ENCODE data around the gene SRM.
"Not testable (repeated sequence)": the region's sequence is repeated elsewhere in the genome, so short reads cannot be mapped to it uniquely, and the experiment has no call there.

The SRM gene

DNA sequence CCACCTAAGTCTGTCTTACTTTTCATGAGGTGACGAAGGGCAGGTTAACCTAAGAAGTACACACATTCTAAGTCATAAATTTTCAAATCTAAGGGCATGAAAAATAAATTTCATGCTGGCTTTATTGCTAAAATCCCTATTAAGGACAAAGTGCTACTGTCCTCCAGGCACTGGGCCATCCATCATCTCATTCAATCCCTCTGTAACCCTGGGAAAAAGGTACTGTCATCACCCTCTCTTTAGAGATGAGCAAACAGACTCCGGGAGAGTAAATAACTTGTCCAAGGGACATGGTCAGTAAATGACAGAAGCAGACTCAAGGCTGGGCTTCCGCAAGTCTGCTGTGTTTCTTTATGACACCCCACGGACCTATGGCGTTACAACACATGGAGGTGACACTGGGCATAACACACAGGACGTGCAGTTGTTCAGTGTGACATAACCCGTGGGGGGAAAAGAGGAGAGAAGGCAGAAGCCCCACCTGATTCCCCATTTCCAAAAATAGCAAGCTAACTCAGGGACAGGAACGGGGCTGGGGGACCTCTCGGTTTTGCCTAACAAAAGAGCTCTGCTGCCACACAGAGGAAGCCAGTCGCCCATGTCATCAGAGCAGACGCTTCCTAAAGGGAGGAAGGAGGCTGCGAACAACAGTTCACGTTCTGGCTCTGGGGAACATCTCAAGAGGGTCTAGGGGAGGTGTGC is 12.5 kb upstream of the SRM start:
- H3K9me3 Mint-ChIP-seq, result no peaks in the 10 kb centered on the region
- CTCF ChIA-PET, result interaction anchor here (1.3 kb wide), 1 partner anchor 35 kb away, joined by 4 read pairs; no protein-coding TSS in a partner anchor
- H3K27me3 Mint-ChIP-seq, result no peaks in the 10 kb centered on the region
- peaks cover 47% of the 10 kb centered on the region for H3K36me3 Mint-ChIP-seq
- no peak for DNase-seq
- no peak overlapping the region for H3K4me3 Mint-ChIP-seq
- no peak overlapping the region for H3K27ac Mint-ChIP-seq
- H3K4me1 Mint-ChIP-seq, result peaks cover 2% of the 10 kb centered on the region

DNA sequence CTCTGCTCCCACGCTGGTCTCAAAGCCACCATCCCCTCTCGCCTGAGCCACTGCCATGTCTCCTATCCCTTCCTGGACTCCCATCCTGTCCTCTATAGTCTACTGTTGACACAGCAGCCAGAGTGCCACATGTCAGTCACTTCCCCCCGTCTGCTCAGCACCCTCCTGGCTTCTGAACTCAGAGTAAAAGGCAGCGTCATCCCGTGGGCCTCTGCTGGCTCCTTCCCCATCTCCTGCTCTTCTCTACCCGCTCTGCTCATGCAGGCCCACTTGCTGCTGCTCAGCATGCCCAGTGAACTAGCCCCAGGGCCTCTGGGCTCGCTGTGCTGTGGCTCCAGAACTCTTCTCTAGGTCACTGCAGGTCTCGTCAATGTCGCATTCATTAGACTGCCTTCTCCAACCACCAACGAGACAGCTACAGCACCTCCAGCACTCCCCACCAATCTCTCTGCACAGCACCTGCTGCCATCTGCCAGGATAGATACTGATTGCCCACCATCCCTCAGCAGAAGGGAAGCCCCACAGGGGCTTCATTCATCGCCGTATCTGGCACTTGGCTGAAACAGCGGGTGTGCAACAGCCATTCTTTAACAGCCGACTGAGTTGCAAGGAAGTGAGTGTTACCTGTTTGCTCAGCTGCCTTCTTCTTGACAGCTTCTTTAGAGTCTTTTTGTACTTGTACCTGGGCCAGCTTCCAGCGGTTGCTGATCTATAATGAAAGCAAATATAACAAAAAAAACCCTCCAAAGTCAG is 11.8 kb upstream of the SRM start:
- no peak overlapping the region for H3K4me3 Mint-ChIP-seq
- H3K4me1 Mint-ChIP-seq, result peaks cover 2% of the 10 kb centered on the region
- H3K36me3 Mint-ChIP-seq, result peaks cover 46% of the 10 kb centered on the region
- H3K9me3 Mint-ChIP-seq, result no peaks in the 10 kb centered on the region
- peak overlapping the region; percentile 64 for H3K27ac Mint-ChIP-seq
- no peaks in the 10 kb centered on the region for H3K27me3 Mint-ChIP-seq
- no peak for DNase-seq
- CTCF ChIA-PET, result no interaction called here

DNA sequence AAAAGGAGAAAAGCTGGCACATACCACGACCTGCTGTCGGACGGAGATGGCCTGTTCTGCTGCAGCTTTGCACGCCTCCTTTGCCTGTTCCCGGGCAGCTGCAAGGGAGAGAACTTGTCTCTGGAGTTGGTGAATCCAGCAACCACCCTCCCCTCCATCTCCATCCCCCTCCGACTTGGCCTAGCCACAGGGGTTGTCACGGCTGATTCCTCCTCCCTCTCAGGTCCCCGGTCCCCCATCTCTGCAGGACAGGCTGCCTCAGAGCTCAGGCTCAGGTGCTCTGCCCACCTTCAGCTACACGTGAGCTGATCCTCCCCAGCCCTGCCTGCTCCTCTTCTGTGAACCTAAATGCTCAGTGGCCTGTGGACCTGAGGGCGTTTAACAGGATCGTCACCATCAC is 11.1 kb upstream of the SRM start:
- Mint-ChIP-seq H3K4me3 (no peak overlapping the region), H3K9me3 (no peaks in the 10 kb centered on the region), H3K27me3 (no peaks in the 10 kb centered on the region), H3K4me1 (peaks cover 2% of the 10 kb centered on the region), H3K36me3 (peaks cover 44% of the 10 kb centered on the region), H3K27ac (peak overlapping the region; percentile 64)
- DNase-seq, result no peak
- CTCF ChIA-PET, result no interaction called here

DNA sequence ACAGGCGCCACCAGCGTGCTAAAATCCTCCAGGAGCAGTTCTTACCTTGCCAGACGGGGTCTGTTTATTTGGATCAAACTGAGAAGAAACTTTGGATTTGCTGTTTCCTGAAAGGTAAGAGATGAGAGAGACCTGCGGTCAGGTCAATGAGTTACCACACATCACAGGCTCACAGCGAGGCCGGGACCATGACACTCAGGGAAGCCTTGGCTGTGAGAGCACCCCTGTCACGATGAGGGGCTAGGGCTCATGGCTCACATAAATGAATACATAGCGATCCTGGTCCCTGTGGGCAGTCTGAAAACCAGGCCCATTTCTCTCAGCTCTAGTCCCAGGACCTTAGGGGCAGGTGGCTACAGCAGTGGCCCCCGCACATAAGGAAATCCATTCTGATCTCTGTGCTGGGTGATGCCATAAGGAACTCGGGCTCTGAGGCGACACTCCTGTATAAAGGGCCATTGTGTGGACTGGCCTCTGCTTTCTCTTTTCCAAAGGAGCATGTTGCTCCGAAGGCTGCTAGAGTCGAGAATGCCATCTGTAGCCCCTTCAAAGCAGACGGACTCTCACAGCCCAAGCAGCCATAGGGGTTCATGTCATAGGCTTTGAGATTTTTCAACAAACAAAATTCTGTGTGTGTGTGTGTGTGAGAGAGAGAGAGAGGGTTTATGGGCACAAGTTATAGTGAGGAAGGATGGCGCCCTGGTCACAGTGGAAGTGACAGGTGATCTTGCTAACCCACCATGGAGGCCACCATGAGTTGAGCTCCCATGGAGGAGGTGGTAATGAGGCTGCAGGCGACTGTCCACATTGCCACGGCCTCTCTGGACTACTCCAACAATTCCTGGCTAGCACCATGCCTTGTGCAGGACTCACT is 9.0 kb upstream of the SRM start:
- CTCF ChIA-PET, result interaction anchor here (1.4 kb wide), 1 partner anchor 9 kb away, joined by 3 read pairs; no protein-coding TSS in a partner anchor
- Mint-ChIP-seq H3K4me1 (peaks cover 2% of the 10 kb centered on the region), H3K27me3 (no peaks in the 10 kb centered on the region), H3K27ac (no peak overlapping the region), H3K36me3 (peaks cover 49% of the 10 kb centered on the region), H3K9me3 (no peaks in the 10 kb centered on the region), H3K4me3 (no peak overlapping the region)
- DNase-seq, result no peak

DNA sequence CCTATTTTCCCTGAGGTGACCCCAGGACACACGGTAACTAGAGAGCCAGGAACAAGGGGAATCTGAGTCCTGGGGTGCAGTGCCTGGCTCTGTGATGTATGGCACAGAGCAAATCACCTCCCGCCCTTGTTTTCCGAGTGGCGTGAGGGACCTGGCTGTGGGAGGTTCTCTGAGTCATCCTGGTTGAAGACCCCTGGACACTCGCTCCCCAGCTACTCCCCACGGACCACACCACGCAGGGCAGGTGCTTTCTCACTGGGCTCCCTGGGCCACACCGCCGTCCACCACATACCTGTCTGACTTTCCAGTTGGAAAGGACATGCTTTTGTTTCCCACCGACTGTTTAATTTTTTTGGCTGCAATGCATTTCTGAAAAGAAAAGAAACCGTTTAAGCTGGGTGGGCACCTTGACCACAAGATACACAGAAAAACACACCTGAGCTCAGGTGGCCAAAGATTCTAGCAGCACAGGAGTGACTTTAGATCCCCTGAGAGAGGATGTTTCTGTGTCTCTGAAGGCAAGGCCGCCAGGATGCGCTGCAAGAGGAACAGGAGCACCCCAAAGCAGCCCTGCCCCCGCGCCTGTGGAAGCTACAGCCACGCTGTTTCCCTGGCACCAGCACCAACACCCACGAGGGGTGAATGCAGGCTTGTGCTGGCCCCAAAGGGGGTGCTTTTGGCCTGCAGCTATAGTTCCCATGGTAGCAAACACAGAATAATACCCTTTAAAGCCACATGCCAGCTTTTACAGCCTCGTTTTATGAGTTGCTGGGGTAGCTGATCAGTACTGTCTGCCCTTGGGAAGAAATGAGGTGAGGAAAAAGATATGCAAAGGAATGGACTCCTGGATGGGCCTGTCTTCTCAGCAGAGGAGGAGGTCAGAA is 8.1 kb upstream of the SRM start:
- peaks cover 50% of the 10 kb centered on the region for H3K36me3 Mint-ChIP-seq
- no peak overlapping the region for H3K27ac Mint-ChIP-seq
- H3K4me1 Mint-ChIP-seq, result peaks cover 7% of the 10 kb centered on the region
- no peak for DNase-seq
- H3K4me3 Mint-ChIP-seq, result no peak overlapping the region
- CTCF ChIA-PET, result no interaction called here
- H3K9me3 Mint-ChIP-seq, result no peaks in the 10 kb centered on the region
- no peaks in the 10 kb centered on the region for H3K27me3 Mint-ChIP-seq

DNA sequence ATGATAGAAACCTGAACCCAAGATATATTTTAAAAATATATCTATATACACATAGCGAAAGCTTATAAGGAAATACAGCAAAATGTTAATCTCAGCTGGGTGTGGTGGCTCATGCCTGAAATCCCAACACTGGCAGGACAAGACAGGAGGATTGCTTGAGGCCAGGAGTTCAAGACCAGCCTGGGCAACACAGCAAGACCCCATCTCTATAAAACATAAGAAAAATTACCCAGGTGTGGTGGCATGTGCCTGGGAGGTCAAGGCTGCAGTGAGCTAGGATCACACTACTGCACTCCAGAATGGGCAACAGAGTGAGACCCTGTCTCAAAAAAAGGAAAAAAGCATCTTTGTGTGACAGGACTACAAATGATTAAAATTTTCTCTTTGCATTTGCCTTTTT is 6.0 kb upstream of the SRM start:
- DNase-seq, result no peak
- CTCF ChIA-PET, result no interaction called here
- no peaks in the 10 kb centered on the region for H3K27me3 Mint-ChIP-seq
- H3K4me3 Mint-ChIP-seq, result no peak overlapping the region
- H3K27ac Mint-ChIP-seq, result no peak overlapping the region
- peaks cover 25% of the 10 kb centered on the region for H3K4me1 Mint-ChIP-seq
- H3K9me3 Mint-ChIP-seq, result no peaks in the 10 kb centered on the region
- peaks cover 42% of the 10 kb centered on the region for H3K36me3 Mint-ChIP-seq

DNA sequence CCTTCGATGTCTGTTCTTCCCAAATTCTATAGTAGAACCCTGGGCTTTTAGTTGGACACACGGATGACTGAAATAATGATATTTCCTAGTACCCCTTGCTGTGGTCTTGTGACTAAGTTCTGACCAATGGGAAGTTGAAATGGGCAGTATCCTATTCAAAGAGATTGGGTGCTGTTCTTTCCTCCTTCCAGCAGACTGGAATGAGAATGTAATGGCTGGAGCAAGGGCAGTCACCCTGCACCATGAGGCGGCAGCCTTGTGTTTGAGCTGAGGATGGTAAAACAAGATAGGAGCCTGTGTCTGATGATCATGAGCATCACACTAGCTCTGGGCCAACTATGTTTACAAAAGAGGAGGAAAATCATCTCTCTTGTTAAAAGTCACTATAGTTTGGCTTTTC is 5.1 kb upstream of the SRM start:
- DNase-seq, result no peak
- CTCF ChIA-PET, result interaction anchor here (1.8 kb wide), 1 partner anchor 26 kb away, joined by 6 read pairs; no protein-coding TSS in a partner anchor
- H3K9me3 Mint-ChIP-seq, result no peaks in the 10 kb centered on the region
- peaks cover 41% of the 10 kb centered on the region for H3K36me3 Mint-ChIP-seq
- H3K4me3 Mint-ChIP-seq, result no peak overlapping the region
- no peaks in the 10 kb centered on the region for H3K27me3 Mint-ChIP-seq
- no peak overlapping the region for H3K27ac Mint-ChIP-seq
- peaks cover 31% of the 10 kb centered on the region for H3K4me1 Mint-ChIP-seq

DNA sequence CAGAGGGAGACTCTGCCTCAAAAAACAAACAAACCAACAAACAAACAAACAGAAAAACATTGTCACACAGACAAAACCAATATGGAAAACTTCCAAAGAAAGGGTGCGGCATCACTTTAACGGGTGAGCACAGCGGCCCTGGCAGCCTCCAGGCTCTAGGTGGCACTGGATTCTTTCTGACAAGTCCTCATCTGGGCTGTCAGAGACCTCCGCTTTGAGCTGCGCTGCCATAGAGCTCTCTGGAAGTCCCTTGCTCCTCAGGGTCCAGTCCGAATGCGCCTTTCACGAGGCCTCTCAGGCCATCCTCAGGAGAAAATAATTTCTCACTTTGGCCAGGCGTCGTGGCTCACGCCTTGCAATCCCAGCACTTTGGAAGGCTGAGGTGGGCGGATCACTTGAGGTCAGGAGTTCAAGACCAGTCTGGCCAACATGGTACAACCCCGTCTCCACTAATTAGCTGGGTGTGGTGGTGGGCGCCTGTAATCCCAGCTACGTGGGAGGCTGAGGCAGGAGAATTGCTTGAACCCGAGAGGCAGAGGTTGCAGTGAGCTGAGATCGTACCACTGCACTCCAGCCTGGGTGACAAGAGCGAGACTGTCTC is 4.2 kb upstream of the SRM start:
- H3K4me1 Mint-ChIP-seq, result peaks cover 31% of the 10 kb centered on the region
- H3K27ac Mint-ChIP-seq, H3K9me3 Mint-ChIP-seq, DNase-seq, H3K27me3 Mint-ChIP-seq, H3K4me3 Mint-ChIP-seq: not testable (repeated sequence)
- peaks cover 36% of the 10 kb centered on the region for H3K36me3 Mint-ChIP-seq
- CTCF ChIA-PET, result interaction anchor here (0.7 to 1.8 kb wide), 2 partner anchors 25 to 134 kb away, joined by 3 to 6 read pairs; no protein-coding TSS in a partner anchor

DNA sequence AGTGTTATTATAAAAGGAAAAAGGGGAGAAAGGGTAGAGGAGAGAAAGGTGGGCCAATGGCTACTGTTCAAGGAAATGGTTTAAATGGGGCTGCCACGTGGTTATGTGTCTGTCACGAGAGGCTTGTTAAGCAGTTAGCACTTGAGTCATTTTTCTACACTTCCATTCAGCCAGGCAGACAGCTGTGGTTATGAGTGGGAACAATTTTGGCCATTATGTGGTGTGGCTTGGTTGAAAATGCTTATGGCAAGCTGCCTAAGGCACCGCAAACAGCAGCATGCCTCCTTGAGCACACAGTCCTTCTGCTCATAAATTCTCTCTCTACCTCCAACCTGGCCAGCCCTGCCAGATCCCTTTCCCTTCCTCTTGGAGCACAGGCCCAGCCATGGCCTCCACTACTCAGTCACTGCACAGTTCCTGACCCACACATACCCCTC is 3.2 kb upstream of the SRM start:
- Mint-ChIP-seq H3K27me3 (no peaks in the 10 kb centered on the region), H3K36me3 (peaks cover 29% of the 10 kb centered on the region), H3K4me1 (peaks cover 37% of the 10 kb centered on the region), H3K27ac (peak overlapping the region; percentile 64), H3K9me3 (no peaks in the 10 kb centered on the region), H3K4me3 (no peak overlapping the region)
- CTCF ChIA-PET, result interaction anchor here (2.8 kb wide), 1 partner anchor 26 kb away, joined by 17 read pairs; no protein-coding TSS in a partner anchor
- DNase-seq, result no peak

DNA sequence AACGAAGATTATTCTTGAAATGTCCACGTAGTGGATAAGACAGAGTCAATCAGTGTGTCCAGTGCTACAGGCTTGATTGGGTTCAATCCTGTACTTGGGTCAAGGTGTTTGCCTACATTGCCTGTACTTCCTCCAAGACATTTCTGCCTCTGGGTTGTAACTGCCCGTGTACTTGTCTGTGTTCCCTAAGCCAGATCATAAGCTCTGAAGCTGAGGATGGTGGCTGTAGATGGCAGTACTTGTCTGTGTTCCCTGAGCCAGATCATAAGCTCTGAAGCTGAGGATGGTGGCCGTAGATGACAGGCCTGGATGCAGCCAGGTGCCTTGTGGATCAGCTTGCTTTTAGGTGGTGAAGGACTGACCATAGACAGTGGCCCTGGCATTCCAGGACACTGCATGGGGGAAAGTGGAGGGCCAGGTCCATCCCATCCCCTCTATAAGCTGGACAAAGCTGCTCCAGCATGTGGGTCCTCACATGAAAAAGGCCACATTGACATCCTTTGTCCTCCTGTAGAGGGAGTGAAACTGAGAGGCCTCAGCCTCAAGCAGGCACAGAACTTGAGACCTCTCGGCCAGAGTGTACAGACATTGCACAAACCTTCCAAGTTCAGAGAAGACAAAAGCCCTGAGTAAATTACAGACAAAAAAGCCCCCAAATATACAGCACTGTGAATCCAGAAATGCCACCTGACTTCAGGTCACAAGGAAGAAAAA is 2.0 kb upstream of the SRM start:
- CTCF ChIA-PET, result interaction anchor here (1.0 to 2.8 kb wide), 4 partner anchors 24 to 584 kb away, joined by 3 to 17 read pairs (median 4); partner anchors contain the start of gene MTOR

DNA sequence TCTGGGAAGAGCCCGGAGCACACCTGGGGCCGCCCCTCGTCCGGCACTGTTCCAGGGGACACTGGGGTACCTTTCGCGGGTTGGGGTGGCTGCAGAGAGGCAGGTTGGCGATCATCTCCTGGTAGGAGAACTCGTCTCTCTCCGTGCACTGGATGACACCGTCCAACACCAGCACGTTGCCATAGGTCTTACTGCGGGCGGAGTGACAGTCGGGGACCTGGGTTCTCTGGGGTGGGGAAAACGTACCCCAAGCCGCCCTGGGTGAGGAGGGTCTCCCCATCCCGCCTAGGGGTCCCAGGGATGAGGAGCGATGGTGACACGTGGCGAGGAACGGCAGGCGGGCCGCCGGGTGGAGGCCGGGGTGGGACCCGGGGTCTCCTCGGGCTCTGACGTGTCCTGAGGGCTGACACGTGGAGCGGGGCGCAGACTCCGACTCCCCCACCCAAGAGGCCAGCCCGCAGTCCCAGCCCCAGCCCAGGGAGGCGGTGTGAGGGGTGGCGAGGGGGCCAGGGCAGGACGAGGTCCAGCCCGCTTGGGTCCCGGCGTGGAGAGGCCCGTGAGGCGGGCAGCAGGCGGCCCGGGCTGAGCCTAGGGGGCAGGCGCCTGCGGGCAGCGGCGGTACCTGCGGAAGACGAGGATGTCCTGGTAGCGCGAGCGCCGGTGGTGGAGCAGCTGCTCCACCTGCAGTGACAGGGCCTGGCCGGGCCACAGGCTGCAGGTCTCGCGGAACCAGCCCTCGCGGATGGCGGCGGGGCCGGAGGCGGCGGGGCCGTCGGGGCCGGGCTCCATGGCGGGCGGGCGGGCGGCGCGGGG is 457 bp downstream of the SRM start:
- Mint-ChIP-seq H3K36me3 (peaks cover 18% of the 10 kb centered on the region), H3K27me3 (no peaks in the 10 kb centered on the region), H3K4me1 (peaks cover 37% of the 10 kb centered on the region), H3K9me3 (no peaks in the 10 kb centered on the region), H3K4me3 (peak overlapping the region; percentile 97), H3K27ac (peak overlapping the region; percentile 92)
- DNase-seq, result no peak
- CTCF ChIA-PET, result no interaction called here

More for the DNA sequence above, 2.0 kb upstream of the SRM start:
- peaks cover 37% of the 10 kb centered on the region for H3K4me1 Mint-ChIP-seq
- H3K36me3 Mint-ChIP-seq, result peaks cover 34% of the 10 kb centered on the region
- peak overlapping the region; percentile 90 for H3K27ac Mint-ChIP-seq
- no peaks in the 10 kb centered on the region for H3K9me3 Mint-ChIP-seq
- no peak for DNase-seq
- peak overlapping the region; percentile 94 for H3K4me3 Mint-ChIP-seq
- no peaks in the 10 kb centered on the region for H3K27me3 Mint-ChIP-seq

DNA sequence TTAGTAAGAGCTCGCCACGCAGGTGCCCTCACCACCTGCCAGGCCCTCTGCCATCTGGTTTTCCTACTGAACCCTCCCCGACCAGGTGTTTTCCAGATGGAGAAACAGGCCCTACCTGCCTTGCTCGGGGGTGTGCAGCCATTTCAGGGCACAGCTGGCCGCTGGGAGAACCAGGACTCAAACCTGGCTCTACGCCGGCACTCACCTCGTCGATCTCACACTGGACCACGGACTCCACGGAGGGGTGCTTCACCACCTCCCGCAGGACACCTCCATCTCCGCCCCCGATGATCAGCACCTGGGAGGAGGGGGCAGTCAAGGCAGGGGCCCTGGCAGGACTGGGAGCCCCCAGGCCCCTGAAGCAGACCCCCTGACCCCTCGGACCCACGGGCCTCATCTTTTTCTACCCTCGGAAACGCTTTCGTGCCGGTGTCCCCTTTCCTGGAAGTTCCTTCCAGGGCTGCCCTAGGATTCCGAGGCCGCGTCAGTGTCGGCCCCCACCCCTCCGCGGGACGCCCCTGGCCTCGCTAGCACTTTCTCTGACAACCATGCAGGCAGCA is 1.1 kb downstream of the SRM start:
- H3K36me3 Mint-ChIP-seq, result peaks cover 19% of the 10 kb centered on the region
- H3K4me3 Mint-ChIP-seq, result peak overlapping the region; percentile 97
- peak overlapping the region; percentile 37 for H3K27ac Mint-ChIP-seq
- no peaks in the 10 kb centered on the region for H3K9me3 Mint-ChIP-seq
- CTCF ChIA-PET, result interaction anchor here (0.6 to 2.3 kb wide), 2 partner anchors 21 to 568 kb away, joined by 4 to 12 read pairs; no protein-coding TSS in a partner anchor
- no peaks in the 10 kb centered on the region for H3K27me3 Mint-ChIP-seq
- no peak for DNase-seq
- H3K4me1 Mint-ChIP-seq, result peaks cover 37% of the 10 kb centered on the region

All from activated naive CD4-positive, alpha-beta T cell treated with anti-CD3 and anti-CD28 coated beads, Interleukin-2, amount 10 ng/mL, durations not matched to agents 7 days and 5 days (primary cell).